Esophagus squamous epithelium (tissue), 5 donors: ENCODE measurements around the gene TMEM126A. TPM values are rescaled to one million over a fixed set of nuclear protein-coding genes. Genes with fewer than 3 reads are reported as not detected.
A peak's percentile ranks its signal among the peaks of the same experiment; 100 is the strongest.
"Not testable (repeated sequence)": the region's sequence is repeated elsewhere in the genome, so short reads cannot be mapped to it uniquely, and the experiment has no call there.

Source experiments
- DNase-seq: peaks from one replicate; lab custom pipeline; 2025; lab: John Stamatoyannopoulos, UW
- H3K27ac ChIP-seq, 4 donors: fragments of 200-600 bp; sonication (generic); one replicate each; pipeline ENCODE4 v1.5.1; 2016 to 2019; ENCODE audit warnings: mild to moderate bottlenecking in 1 of 4
- H3K27me3 ChIP-seq, 4 donors: fragments of 200-600 bp; sonication (generic); 1 replicate in 3 of 4; 2 replicates in 1 of 4; pipeline versions ENCODE4 v1.5.1 to v1.6.0; 2017 to 2021; ENCODE audit warnings: antibody characterized with exemption in 1 of 4
- H3K36me3 ChIP-seq, 3 donors: fragments of 200-600 bp; sonication (generic); one replicate each; pipeline ENCODE4 v1.5.1; 2016 to 2019
- H3K4me1 ChIP-seq, 3 donors: fragments of 200-600 bp; sonication (generic); one replicate each; pipeline ENCODE4 v1.5.1; 2017 to 2019
- H3K4me3 ChIP-seq, 4 donors: fragments of 200-600 bp; sonication (generic); 1 replicate in 3 of 4; 2 replicates in 1 of 4; pipeline ENCODE4 v1.5.1; 2016 to 2019; ENCODE audit warnings: mild to moderate bottlenecking in 2 of 4, moderate library complexity in 1 of 4
- H3K9me3 ChIP-seq, 3 donors: fragments of 200-600 bp; sonication (generic); one replicate each; pipeline ENCODE4 v1.5.1; 2016 to 2019
- CTCF ChIP-seq, 6 experiments: fragments of 450-650 bp in 4 of 6; fragments of 200-600 bp in 2 of 6; sonication (generic) in 2 of 6; IDR thresholded peaks; one replicate each; pipeline ENCODE4 v1.5.1; 2016 to 2019; ENCODE audit warnings: antibody characterized with exemption in 6 of 6, mild to moderate bottlenecking in 4 of 6, moderate library complexity in 4 of 6
- POLR2A ChIP-seq, 4 donors: fragments of 450-650 bp; IDR thresholded peaks; one replicate each; pipeline ENCODE4 v1.6.1; 2017; ENCODE audit warnings: antibody characterized with exemption in 4 of 4, mild to moderate bottlenecking in 4 of 4, moderate library complexity in 3 of 4
- WGBS, 2 donors: methylation state at CpG; one replicate each; pipeline ENCODE4 v1.1.5; 2018; 5-methylcytosine and 5-hydroxymethylcytosine counted together
- intact Hi-C: fragments of 100-400 bp; cut with DNase I; formaldehyde crosslinking; loops from one replicate; pipeline ENCODE4 v1.15.0; 2022
- total RNA-seq, 4 donors: library from RNA; depleted of rRNA; stranded (reverse); fragments of >200 nt; gene quantifications; one replicate each; pipeline ENCODE4 v1.1.0, GENCODE V29; 2016
- donor health status: DM: yes; HTN: yes; CAD: no.

The TMEM126A gene
- total RNA-seq, 4 donors from 2014 or later, result 6.8 to 38.3 (median 25.7) TPM

- H3K27me3 ChIP-seq, result no peaks in the 10 kb centered on the region
- H3K4me1 ChIP-seq, result peaks cover 0 to 24% (median 13%) of the 10 kb centered on the region in 3 donors
- WGBS, 2 donors, result 65 to 68% methylated on average over 3 of the region's 3 CpGs
- DNase-seq, result no peak
- no peak overlapping the region for H3K4me3 ChIP-seq
- intact Hi-C loops, result no loop called here
- peaks cover 0 to 52% (median 0%) of the 10 kb centered on the region in 3 donors for H3K36me3 ChIP-seq
- no peaks in the 10 kb centered on the region for H3K9me3 ChIP-seq
- TF ChIP-seq POLR2A (IDR thresholded peaks at IDR 0.05) (no peak), CTCF (IDR thresholded peaks at IDR 0.05) (no peak)
- no peak overlapping the region for H3K27ac ChIP-seq
Observed at GRCh38 chr11:85652786-85653447, 5.2 kb downstream of the TMEM126A start.

- H3K27me3 ChIP-seq, H3K27ac ChIP-seq, H3K9me3 ChIP-seq, intact Hi-C loops, H3K4me3 ChIP-seq, DNase-seq: not testable (repeated sequence)
- WGBS, 2 donors, result 97 to 100% methylated on average over 4 of the region's 4 CpGs
- Histone ChIP-seq H3K4me1 (peaks cover 0 to 24% (median 15%) of the 10 kb centered on the region in 3 donors), H3K36me3 (peaks cover 0 to 62% (median 0%) of the 10 kb centered on the region in 3 donors)
Observed at GRCh38 chr11:85654343-85654742, 6.6 kb downstream of the TMEM126A start.

GRCh38 chr11:85656777-85657176 lies 9.0 kb downstream of the TMEM126A start:
- 61 to 86% methylated on average over 1 of the region's 1 CpG for WGBS, 2 donors
- no peak for DNase-seq
- Histone ChIP-seq H3K36me3 (peaks cover 0 to 78% (median 0%) of the 10 kb centered on the region in 3 donors), H3K27me3 (no peaks in the 10 kb centered on the region), H3K9me3 (no peaks in the 10 kb centered on the region), H3K4me1 (peaks cover 0 to 45% (median 33%) of the 10 kb centered on the region in 3 donors), H3K27ac (no peak overlapping the region), H3K4me3 (no peak overlapping the region)
- intact Hi-C loops, result no loop called here
- TF ChIP-seq POLR2A (IDR thresholded peaks at IDR 0.05) (no peak), CTCF (IDR thresholded peaks at IDR 0.05) (no peak)

GRCh38 chr11:85658180-85658579 lies 10.4 kb downstream of the TMEM126A start:
- WGBS, 2 donors, result 18 to 46% methylated on average over 1 of the region's 1 CpG
- intact Hi-C loops, result no loop called here
- H3K27ac ChIP-seq, result no peak overlapping the region
- no peaks in the 10 kb centered on the region for H3K27me3 ChIP-seq
- peaks cover 0 to 73% (median 0%) of the 10 kb centered on the region in 3 donors for H3K36me3 ChIP-seq
- no peak overlapping the region for H3K4me3 ChIP-seq
- no peak for DNase-seq
- peaks cover 0 to 59% (median 39%) of the 10 kb centered on the region in 3 donors for H3K4me1 ChIP-seq
- TF ChIP-seq POLR2A (IDR thresholded peaks at IDR 0.05) (no peak), CTCF (IDR thresholded peaks at IDR 0.05) (no peak)
- H3K9me3 ChIP-seq, result no peaks in the 10 kb centered on the region

- no peaks in the 10 kb centered on the region for H3K9me3 ChIP-seq
- TF ChIP-seq CTCF (IDR thresholded peaks at IDR 0.05) (no peak), POLR2A (IDR thresholded peaks at IDR 0.05) (no peak)
- no peak overlapping the region for H3K27ac ChIP-seq
- peaks cover 0 to 42% (median 0%) of the 10 kb centered on the region in 3 donors for H3K36me3 ChIP-seq
- no peak for DNase-seq
- peak overlapping the region; percentile 7 to 92 (median 86) for H3K4me3 ChIP-seq
- H3K4me1 ChIP-seq, result peaks cover 0 to 67% (median 39%) of the 10 kb centered on the region in 3 donors
- intact Hi-C loops, result no loop called here
- H3K27me3 ChIP-seq, result no peaks in the 10 kb centered on the region
- WGBS, 2 donors, result 3 to 8% methylated on average over 4 of the region's 4 CpGs
Observed at GRCh38 chr11:85661972-85662664, 14.4 kb downstream of the TMEM126A start.
